Measurements from ENCODE around the gene SLC50A1.

SLC50A1 gene, protein sequence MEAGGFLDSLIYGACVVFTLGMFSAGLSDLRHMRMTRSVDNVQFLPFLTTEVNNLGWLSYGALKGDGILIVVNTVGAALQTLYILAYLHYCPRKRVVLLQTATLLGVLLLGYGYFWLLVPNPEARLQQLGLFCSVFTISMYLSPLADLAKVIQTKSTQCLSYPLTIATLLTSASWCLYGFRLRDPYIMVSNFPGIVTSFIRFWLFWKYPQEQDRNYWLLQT

DNA sequence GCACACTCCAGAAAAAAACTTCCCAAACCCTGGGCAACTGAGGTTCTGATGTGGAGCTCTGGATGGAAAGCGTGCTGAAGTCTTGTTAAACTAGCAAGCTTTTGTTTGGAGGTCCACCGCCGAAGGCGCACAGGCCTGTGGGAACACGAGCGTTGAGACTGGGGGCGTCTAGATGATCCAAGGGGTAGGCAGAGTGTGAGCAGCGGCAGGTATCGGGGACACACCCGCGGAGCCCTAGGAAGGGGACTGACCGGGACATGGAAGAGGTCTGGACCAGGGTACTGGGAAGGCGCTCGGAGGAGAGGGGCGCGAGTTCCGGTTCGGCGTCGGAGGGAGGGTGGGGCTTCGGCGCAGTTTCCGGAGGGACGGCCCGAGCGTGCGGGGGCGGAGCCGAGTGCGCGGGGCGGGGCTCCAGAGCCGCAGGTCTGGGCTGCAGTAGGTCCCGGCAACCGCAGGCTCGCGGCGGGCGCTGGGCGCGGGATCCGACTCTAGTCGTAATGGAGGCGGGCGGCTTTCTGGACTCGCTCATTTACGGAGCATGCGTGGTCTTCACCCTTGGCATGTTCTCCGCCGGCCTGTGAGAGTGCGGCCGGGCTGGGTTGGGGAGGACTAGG, at the start of gene SLC50A1:
Gene SLC50A1, plus strand, starts transcription at position 438 of the 614 bp plus-strand sequence. Its CDS starts 60 bp downstream, at position 498.
- DNase-seq (ENCODE audit: low read depth): peak; percentile 87

DNA sequence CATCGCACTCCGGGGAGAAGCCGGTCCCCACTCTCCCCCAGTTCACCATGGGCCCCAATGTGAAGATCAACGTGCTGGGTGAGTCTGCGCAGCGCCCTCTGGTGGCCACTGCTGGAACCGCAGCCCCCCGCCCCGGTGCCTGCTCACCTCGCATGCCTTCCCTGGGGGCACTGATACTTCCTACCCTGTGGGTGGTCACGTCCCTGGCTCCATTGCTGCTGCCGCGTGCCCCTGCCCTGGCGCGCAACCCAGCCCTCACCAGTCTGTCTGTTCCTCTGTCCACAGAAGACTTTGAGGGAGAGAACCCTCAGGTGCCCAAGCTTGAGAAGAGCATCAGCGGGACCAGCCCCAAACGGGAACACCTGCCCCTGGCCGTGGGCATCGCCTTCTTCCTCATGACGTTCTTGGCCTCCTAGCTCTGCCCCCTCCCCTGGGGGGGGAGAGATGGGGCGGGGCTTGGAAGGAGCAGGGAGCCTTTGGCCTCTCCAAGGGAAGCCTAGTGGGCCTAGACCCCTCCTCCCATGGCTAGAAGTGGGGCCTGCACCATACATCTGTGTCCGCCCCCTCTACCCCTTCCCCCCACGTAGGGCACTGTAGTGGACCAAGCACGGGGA, 49.4 kb upstream of the SLC50A1 start:
- peak; percentile 81 for DNase-seq (ENCODE audit: low read depth)

DNA sequence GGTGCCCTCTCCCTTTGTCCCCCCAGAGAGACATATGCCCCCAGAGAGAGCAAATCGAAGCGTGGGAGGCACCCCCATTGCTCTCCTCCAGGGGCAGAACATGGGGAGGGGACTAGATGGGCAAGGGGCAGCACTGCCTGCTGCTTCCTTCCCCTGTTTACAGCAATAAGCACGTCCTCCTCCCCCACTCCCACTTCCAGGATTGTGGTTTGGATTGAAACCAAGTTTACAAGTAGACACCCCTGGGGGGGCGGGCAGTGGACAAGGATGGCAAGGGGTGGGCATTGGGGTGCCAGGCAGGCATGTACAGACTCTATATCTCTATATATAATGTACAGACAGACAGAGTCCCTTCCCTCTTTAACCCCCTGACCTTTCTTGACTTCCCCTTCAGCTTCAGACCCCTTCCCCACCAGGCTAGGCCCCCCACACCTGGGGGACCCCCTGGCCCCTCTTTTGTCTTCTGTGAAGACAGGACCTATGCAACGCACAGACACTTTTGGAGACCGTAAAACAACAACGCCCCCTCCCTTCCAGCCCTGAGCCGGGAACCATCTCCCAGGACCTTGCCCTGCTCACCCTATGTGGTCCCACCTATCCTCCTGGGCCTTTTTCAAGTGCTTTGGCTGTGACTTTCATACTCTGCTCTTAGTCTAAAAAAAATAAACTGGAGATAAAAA, 48.7 kb upstream of the SLC50A1 start:
- no peak for DNase-seq (ENCODE audit: low read depth)

DNA sequence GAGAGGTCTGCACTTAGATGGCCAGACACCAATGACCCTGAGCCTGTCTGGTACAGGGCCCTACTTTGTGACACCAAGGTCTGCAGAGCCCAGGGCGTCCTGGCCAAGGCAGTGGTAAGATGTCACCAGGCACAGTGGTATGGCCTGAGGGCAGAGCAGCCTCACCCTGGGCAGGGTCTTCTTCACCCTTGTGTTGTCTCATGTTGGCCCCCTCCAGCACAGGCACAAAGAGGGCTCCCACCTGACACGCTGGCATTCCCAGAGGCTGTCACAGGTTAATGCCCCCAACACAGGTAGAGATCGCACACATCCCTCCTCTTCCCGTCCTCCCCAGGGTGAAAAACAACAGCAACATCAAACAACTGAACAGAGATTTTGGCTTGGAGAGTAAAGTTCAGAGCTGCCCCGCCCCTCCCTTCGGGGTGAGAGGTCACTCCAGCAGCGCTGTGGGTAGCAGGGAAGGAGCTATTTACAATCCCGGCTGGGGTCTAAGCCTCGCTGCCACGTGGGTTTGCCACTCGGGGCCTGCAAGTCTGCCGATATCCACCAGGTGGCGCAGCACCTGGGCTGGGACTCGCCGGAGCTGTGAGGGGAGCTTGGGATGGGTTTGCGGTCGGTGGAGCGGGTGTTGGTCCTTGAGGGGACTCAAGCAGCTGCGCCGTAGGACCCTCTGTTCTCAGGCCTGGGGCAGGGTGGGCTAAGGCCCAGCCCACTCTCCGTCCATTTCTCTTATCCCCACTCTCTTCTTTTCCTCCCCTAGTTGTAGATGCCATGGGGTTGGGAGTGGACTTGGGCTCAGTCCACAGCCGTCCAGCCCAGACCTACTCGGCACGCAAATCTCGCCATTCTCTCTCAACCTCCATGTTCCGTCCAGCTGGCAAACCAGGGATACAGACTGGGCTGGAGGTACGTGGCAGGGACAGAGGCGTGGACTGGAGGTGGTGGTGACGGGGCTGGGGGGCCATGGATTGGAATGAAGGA, 44.3 kb upstream of the SLC50A1 start:
- DNase-seq (ENCODE audit: low read depth): peak; percentile 79

DNA sequence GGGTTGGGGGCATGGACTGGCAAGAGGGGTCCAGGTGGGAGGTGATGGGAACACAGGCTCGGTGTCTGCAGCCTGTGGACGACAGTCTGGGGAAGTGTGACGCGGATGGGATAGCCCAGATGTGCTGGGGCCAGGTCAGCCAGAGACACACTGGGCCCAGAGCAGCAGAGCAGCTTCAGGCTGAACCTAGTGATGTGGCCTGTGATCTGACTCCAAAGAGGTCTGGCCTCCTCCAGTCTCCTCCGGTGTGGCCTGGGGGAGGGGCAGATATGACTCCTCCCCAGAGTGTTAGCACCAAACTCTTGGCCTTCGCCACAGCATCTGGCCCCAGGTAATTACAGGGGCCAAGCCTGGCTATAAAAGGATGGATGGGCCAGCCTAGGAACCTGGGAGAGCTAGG, 43.5 kb upstream of the SLC50A1 start:
- no peak for DNase-seq (ENCODE audit: low read depth)

DNA sequence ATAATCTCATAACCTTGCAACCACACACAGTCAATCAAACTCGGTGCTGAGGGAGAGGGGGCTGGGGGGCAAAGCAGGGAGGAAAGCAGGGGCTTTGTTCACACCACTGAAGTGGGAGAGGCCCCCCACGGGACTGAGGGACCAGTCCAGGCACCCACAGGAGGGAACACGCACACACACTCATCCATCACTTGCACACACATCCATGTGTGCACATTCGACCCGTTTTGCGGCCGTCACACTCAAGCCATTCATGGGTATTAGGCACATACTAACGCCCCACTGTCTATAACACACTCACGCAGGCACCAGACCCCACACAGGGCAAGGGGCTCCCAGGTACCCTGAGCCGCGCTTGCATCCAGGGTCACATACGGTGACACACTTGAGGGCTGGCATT, 43.0 kb upstream of the SLC50A1 start:
- no peak for DNase-seq (ENCODE audit: low read depth)

DNA sequence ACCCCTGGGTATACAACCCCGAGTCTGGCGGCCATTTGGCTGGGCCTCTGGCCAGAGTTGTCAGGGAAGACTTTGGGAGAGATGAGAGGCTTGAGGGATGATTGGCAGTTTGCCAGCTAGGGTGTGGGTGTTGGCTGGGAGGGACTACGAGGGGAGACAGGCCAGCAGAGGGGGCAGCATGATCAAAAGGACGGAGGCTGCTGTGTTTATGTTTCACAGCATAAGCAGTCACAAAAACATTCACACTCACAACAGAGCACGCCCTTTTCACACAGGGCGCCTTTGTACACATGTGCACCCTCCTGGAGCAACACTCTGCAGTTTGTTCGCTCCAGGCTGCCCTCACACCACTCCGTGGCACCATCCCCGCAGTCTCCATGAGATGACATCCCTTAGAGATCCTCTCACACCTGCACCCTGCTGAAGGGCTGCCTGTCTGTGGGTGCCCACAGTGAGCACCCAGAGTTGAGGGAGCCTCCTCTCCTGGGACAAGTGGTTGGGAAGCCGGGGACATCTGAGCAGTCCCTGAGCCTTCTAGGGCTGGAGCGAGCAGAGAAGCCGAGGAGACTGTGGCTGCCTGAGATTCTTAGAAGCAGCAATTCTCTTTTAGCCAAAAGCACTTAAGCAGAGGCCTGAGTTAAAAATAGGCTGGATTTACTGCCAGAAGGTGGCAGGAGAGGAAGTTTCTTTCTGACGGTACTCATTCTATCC, 41.6 kb upstream of the SLC50A1 start:
- no peak for DNase-seq (ENCODE audit: low read depth)

DNA sequence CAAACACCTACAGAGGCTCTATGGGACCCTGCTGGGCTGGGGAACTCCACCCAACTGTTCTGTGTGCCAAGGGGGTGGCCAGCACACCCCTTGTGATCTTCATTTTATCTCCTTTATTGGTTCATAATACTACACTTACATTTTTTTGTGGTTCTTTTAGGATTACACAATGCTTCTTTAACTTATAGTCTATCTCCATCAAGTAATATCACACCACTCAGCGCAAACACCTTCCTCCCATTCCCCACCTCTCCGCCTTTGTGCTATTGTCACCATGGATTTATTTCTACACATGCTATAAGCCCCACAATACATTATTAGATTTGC, 41.1 kb upstream of the SLC50A1 start:
- DNase-seq (ENCODE audit: low read depth): no peak

DNA sequence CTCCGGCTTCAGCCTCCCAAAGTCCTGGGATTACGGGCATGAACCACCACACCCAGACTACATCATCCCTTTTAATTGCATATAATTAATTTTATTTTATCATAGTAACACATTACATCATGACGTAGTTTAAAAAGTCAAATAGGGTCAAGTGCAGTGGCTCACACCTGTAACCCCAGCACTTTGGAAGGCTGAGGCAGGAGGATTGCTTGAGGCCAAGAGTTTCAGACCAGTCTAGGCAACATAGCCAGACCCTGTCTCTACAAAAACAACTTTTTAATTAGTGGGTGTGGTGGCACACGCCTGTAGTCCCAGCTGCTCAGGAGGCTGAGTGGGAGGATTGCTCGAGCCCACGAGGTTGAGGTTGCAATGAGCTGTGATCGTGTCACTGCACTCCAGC, 36.3 kb upstream of the SLC50A1 start:
- DNase-seq (ENCODE audit: low read depth): no peak

DNA sequence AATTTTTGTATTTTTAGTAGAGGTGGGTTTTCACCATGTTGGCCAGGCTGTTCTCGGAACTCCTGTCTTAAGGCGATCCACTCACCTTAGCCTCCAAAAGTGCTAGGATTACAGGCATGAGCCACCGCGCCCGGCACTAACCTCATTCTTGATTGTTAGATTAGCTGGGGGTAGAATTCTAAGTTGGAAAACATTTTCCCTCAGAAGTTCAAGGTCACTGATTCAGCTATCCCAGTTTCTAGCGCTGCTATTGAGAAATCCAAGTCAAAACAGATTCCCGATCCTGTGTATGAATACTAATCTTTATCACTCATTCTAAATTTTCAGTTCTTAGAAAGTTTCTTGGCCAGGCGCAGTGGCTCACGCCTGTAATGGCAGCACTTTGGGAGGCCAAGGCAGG, 32.3 kb upstream of the SLC50A1 start:
- DNase-seq (ENCODE audit: low read depth): no peak

DNA sequence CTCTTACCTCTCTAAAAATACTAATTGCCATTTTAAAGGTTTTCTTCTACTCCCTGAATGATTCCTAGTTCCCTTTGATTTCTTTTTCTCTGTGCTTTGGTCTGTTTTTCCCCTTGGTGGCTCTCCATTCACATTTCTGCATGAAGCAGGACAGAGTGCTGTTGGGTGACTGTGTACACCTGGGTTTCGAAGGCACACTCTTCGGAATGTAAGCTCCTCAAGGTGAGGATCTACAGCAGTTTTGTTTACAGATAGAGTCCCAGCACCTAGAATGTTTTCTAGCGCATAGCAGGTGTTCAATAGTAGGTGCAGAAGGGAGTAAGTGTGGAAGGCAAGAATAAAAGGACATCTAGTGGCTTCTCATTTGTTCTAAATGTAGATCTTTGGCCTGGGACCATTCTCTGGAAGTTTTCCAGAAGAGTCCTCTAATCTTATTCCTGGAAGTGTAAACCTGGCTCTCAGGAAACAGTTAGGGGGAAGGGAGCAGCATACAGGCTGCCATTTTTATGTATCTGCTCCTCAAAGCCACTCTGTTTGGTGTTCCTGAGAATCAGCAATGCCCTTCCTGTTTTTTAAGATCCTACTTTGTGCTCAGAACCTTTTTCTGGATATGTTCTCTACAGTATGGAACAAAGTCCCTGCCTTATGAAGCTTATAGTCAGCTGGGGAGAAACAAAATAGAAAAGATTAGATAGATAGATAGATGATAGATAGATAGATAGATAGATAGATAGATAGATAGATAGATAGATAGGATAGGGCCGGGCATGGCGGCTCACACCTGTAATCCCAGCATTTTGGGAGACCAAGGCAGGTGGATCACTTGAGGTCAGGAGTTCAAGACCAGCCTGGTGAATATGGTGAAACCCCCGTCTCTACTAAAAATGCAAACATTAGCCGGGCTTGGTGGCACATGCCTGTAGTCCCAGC, 30.8 kb upstream of the SLC50A1 start:
- DNase-seq (ENCODE audit: low read depth): no peak

DNA sequence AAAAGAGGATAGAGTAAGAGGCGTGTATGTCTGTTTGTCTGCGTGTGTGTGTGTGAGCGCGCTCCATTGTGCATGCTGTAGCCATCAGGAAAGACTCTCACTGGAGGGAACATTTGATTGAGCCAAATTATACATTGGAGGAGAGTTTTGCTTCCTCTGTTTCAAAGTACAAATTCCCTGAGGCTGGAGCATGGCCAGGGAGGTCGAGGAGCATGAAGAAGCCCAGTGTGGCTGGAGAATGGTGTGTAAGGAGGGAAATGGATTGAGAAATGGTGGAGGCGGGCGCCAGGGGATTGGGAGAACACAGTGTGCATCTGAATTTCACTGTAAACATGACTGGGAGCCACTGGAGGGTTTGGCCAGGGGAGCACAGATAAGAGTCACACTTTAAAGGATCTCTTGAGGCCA, 30.0 kb upstream of the SLC50A1 start:
- no peak for DNase-seq (ENCODE audit: low read depth)

DNA sequence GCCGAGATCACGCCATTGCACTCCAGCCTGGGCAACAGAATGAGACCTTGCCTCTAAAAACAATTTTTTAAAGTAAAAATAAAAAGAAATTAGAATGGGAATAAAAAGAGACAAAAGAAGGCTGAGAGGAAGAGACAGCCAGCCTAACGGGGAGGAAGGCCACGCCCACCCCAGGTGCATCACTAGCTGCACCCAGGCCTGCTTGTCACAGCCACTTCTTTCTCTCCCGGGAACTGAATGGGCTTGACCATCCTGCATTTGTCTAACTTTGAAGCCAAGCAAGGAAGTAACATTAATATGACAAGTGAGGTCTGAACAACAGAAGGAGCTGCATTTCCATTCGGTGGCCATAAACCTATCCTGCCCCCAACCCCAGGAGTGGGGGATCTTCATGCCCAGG, 28.8 kb upstream of the SLC50A1 start:
- DNase-seq (ENCODE audit: low read depth): no peak

DNA sequence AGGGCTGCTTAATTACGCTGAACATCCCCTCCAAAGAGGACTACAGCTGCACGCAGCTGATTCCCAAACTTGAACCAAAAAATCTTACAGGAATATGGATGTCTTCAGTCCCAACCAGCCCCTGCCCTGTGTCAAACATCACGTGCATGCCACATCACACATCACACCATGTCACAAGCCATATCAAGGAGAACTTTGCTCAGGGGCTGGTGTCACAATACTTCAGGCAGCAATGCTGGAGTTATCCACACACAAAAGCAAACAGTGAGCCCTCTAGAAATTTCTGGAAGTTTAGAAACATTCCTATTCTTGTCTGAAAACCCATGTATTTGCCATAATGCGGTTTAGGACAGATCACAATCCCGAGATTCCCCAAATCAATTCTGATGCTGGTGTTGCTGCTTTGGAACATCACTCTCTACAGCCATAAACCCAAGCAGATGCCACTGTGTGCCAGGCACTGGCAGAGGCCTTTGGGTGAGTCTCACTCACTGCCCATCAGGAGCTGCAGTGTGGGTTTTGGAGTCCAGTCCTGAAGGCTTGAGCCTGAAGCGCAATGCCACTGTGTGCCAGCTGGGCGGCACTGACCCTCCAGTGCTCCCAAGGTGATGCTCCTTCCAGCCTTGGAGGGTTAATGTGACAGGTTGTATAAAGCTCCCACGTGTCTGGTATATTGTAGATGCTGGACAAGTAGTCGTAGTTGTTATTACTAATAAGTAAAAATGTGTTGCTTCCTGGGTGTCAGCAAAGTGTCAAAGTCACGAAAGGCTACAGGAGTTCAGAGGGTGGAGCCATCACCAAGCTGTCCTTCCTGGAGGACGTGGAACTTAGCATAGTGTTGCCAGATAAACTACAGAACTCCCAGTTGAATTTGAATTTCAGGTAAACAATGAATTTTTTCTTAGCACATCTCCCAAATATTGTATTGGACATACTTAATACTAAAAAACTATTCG, 28.1 kb upstream of the SLC50A1 start:
- DNase-seq (ENCODE audit: low read depth): no peak

DNA sequence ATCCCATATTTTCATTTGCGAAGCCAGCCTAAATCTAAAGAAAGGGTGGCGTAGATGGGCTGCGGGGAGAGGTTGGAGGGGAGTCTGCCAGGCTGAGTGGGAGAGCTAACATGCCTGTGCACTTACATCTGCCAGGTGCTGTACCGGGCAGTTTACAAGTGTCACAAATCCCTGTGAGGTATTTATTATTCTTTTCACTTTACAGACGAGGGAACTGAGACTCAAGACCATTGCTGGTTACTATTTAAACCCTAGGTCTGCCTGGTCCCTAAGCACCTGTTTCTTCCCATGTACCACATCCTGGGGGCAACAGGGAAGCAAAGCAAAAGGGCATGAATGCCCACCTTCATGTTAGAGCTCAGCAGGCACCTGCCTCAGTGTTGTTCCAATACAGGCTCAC, 27.4 kb upstream of the SLC50A1 start:
- DNase-seq (ENCODE audit: low read depth): no peak

DNA sequence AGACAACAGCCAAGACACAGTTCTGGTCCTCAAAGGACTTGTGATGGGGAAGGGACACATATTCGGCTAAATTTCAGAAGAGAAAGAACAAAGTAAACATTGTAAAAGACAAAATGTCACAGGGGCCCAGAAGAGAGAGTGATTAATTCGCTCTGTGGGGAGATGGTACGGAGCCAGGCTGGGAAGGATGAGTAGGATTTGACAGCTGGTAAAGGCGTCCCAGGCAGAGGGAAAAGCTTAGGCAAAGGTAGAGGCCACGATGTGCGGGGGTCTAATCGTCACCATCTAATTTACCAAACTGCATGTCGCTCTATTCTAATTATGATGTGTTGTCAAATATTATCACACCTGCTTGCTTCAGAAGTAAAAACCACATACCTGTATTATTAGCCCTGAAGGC, 25.3 kb upstream of the SLC50A1 start:
- no peak for DNase-seq (ENCODE audit: low read depth)

DNA sequence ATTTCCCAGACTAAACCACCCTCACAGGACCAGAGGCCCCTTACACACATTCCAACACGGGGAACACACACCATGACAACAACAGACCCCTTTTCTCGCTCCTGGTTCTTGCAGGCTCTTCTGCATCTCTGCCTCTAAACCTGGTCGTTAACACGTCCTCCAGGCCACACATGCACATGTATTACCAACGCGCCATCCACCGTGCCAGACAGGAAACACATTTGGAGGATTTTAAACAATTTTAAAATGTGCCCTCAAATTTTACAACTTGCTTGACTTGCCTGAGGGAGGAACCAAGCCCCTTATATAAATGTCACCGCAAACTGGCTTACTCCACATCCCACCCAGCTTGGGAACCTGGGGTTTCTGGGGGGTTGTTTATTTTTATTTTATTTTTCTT, 24.8 kb upstream of the SLC50A1 start:
- DNase-seq (ENCODE audit: low read depth): no peak

DNA sequence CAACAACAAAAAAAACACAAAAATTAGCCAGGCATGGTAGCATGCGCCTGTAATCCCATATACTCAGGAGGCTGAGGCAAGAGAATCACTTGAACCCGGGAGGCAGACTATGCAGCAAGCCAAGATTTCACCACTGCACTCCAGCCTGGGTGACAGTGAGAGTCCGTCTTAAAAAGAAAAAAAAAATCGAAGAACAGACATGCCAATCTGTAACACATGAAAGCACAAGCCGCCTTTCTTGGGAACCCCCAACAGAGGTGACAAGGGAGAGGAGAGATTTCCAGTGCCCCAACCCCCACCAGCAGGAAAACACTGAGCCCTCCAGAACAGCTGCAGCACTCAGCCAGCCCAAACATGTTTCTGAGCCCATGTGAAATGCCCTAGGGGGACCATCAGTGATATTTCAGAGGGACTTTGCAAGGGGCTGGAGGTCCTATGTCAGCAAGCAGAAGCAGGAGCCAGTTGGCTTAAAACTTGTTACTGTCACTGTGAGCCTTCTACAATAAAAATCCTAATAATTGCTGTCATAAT, 22.1 kb upstream of the SLC50A1 start:
- DNase-seq (ENCODE audit: low read depth): no peak
